Measurements from ENCODE around the gene LMNTD2.

The LMNTD2 gene

GRCh38 chr11:568306-569157 is 8.0 kb upstream of the LMNTD2 start:
- no peak for DNase-seq (ENCODE audit: low read depth, low spot score)

- DNase-seq (ENCODE audit: low read depth, low spot score), result no peak
Measured at GRCh38 chr11:567629-568292, 7.2 kb upstream of the LMNTD2 start.

GRCh38 chr11:567011-567628 is 6.6 kb upstream of the LMNTD2 start:
- DNase-seq (ENCODE audit: low read depth, low spot score), result no peak

- no peak for DNase-seq (ENCODE audit: low read depth, low spot score)
Measured at GRCh38 chr11:565921-566509, 5.5 kb upstream of the LMNTD2 start.

GRCh38 chr11:563812-564578 is 3.5 kb upstream of the LMNTD2 start:
- no peak for DNase-seq (ENCODE audit: low read depth, low spot score)

- no peak for DNase-seq (ENCODE audit: low read depth, low spot score)
Measured at GRCh38 chr11:563066-563811, 2.7 kb upstream of the LMNTD2 start.

GRCh38 chr11:562046-562645 is 1.6 kb upstream of the LMNTD2 start:
- DNase-seq (ENCODE audit: low read depth, low spot score), result no peak

- DNase-seq (ENCODE audit: low read depth, low spot score), result no peak
Measured at GRCh38 chr11:561148-562003, 838 bp upstream of the LMNTD2 start.

- no peak for DNase-seq (ENCODE audit: low read depth, low spot score)
Measured at GRCh38 chr11:559712-560304, 730 bp downstream of the LMNTD2 start.

- DNase-seq (ENCODE audit: low read depth, low spot score), result no peak
Measured at GRCh38 chr11:559020-559620, 1.4 kb downstream of the LMNTD2 start.

GRCh38 chr11:558503-558902 is 2.0 kb downstream of the LMNTD2 start:
- no peak for DNase-seq (ENCODE audit: low read depth, low spot score)

- DNase-seq (ENCODE audit: low read depth, low spot score), result no peak
Measured at GRCh38 chr11:557328-558132, 3.0 kb downstream of the LMNTD2 start.

GRCh38 chr11:556662-557256 is 3.8 kb downstream of the LMNTD2 start:
- DNase-seq (ENCODE audit: low read depth, low spot score), result no peak

GRCh38 chr11:555780-556661 is 4.5 kb downstream of the LMNTD2 start:
- no peak for DNase-seq (ENCODE audit: low read depth, low spot score)

GRCh38 chr11:555227-555779 is 5.2 kb downstream of the LMNTD2 start:
- no peak for DNase-seq (ENCODE audit: low read depth, low spot score)
